CD4-positive, CD25-positive, alpha-beta regulatory T cell (primary cell): ENCODE data around the gene CAST. TPM values are rescaled to one million over a fixed set of nuclear protein-coding genes. Genes with fewer than 3 reads are reported as not detected.
A peak's percentile ranks its signal among the peaks of the same experiment; 100 is the strongest.

Source experiments
- ATAC-seq, 2 donors: fragments of 150-1000 bp; cut with Tn5 transposase; one replicate each; pipeline ENCODE4 v1.10.0; 2021; ENCODE audit warnings: low read depth in 2 of 2, moderate number of reproducible peaks in 2 of 2, moderate library complexity in 1 of 2
- DNase-seq, 3 donors: peaks; one replicate each; pipeline versions ENCODE4 v3.0.0 to v3.0.0-alpha.2; 2012 to 2022; ENCODE audit warnings: mixed read lengths in 1 of 3
- H3K27ac ChIP-seq: one replicate; pipeline ENCODE4 v1.7.0; 2013; ENCODE audit warnings: mild to moderate bottlenecking, low read length; ENCODE audit not compliant: insufficient read depth, poor library complexity, severe bottlenecking
- H3K27me3 ChIP-seq: one replicate; pipeline ENCODE4 v1.7.0; 2013; ENCODE audit warnings: low read length; ENCODE audit not compliant: control insufficient read depth, insufficient read depth
- H3K36me3 ChIP-seq: one replicate; pipeline ENCODE4 v1.7.0; 2013; ENCODE audit warnings: mild to moderate bottlenecking, low read length, moderate library complexity; ENCODE audit not compliant: control insufficient read depth, insufficient read depth
- H3K4me1 ChIP-seq: 2 replicates; pipeline ENCODE4 v1.7.0; 2013; ENCODE audit warnings: mild to moderate bottlenecking, low read length; ENCODE audit not compliant: insufficient read depth, control insufficient read depth, poor library complexity, severe bottlenecking
- H3K4me3 ChIP-seq: one replicate; pipeline ENCODE4 v1.7.0; 2013; ENCODE audit warnings: low read depth, mild to moderate bottlenecking, low read length, moderate library complexity
- H3K9me3 ChIP-seq, 2 experiments: 1 replicate in 1 of 2; 2 replicates in 1 of 2; pipeline ENCODE4 v1.7.0; 2013; ENCODE audit warnings: low read length in 2 of 2, mild to moderate bottlenecking in 1 of 2, moderate library complexity in 1 of 2; ENCODE audit not compliant: control insufficient read depth in 2 of 2
- H3K27ac Mint-ChIP-seq, 3 donors: one replicate each; pipeline ENCODE4 v1.8.0; 2020 to 2022; ENCODE audit warnings: mild to moderate bottlenecking in 3 of 3, mixed read lengths in 3 of 3, moderate library complexity in 2 of 3
- H3K27me3 Mint-ChIP-seq: one replicate; pipeline ENCODE4 v1.8.0; 2022; ENCODE audit warnings: mild to moderate bottlenecking, mixed read lengths
- H3K36me3 Mint-ChIP-seq: one replicate; pipeline ENCODE4 v1.8.0; 2020; ENCODE audit warnings: mixed read lengths
- H3K4me1 Mint-ChIP-seq, 4 donors: one replicate each; pipeline ENCODE4 v1.8.0; 2020 to 2022; ENCODE audit warnings: mixed read lengths in 4 of 4, mild to moderate bottlenecking in 1 of 4
- H3K4me3 Mint-ChIP-seq, 4 donors: one replicate each; pipeline ENCODE4 v1.8.0; 2020 to 2022; ENCODE audit warnings: mild to moderate bottlenecking in 4 of 4, mixed read lengths in 4 of 4, moderate library complexity in 3 of 4
- H3K9me3 Mint-ChIP-seq, 7 donors: one replicate each; pipeline ENCODE4 v1.8.0; 2020 to 2022; ENCODE audit warnings: mixed read lengths in 7 of 7, mild to moderate bottlenecking in 3 of 7, moderate library complexity in 2 of 7
- polyA plus RNA-seq, 4 donors: library from polyadenylated mRNA; unstranded; fragments of 300-500 nt; fragmentation: Illumina TruSeq; gene quantifications; one replicate each; pipeline ENCODE4 v1.2.3, GENCODE V29; 2021
- total RNA-seq: library from RNA; stranded (reverse); gene quantifications from one replicate; pipeline ENCODE4 v1.2.3, GENCODE V29; 2022

Gene CAST
- total and polyA plus RNA-seq, 5 donors from 2014 or later = 37.8 to 374 (median 48.2) TPM

DNA sequence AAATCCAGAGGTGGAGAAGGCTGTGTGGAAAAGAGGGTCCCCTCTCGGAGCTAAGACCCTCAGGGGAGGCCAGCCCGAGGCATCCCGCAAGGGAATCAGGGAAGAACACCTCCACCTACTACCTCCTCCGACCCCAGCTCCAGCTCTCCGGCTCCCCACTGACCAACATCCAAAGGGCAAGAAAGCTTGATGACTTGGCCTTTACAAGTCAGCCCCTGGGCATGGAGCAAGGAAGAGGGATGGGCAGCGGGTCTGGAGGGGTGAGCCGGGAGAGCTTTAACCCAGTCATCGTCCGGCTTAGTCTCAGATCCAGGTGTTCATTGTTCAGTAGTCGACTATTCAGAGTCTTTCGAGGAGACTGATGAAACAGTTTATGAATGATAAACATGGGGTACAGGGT, 113.5 kb downstream of the CAST start:
- no peak for DNase-seq
- H3K27ac Mint-ChIP-seq = peak overlapping the region in 2 of 3 donors; percentile 29 to 66

DNA sequence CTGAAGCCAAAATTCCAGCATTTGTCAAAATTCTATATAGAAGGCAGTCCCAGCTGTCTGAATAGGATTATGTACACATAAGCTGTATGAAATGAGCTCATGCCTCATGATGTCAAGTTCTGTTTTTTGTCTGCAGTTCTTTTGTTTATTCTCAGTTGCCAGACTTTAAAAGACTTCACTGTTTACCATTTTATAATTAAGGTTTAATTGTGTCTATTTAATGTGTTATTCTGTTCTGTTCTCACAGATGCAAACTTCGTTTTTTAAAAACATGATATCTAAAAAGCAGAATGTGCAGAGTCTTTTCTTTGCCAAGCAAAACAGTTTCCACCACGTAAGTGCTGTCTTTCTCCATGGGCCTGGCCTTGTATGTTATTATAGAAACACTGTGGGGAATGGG, 114.4 kb downstream of the CAST start:
- peaks cover 59% of the 10 kb centered on the region for H3K36me3 Mint-ChIP-seq
- H3K9me3 ChIP-seq = no peaks in the 10 kb centered on the region
- no peak for DNase-seq
- no peak overlapping the region for H3K27ac Mint-ChIP-seq
- peaks cover 4 to 21% (median 11%) of the 10 kb centered on the region in 4 donors for H3K4me1 Mint-ChIP-seq
- no peaks in the 10 kb centered on the region for H3K4me1 ChIP-seq
- no peak overlapping the region for H3K27ac ChIP-seq
- ATAC-seq = no peak
- H3K4me3 ChIP-seq = no peak overlapping the region
- peaks cover 94% of the 10 kb centered on the region for H3K36me3 ChIP-seq
- H3K9me3 Mint-ChIP-seq = no peaks in the 10 kb centered on the region
- no peaks in the 10 kb centered on the region for H3K27me3 ChIP-seq
- H3K27me3 Mint-ChIP-seq = no peaks in the 10 kb centered on the region
- H3K4me3 Mint-ChIP-seq = no peak overlapping the region

More for the DNA sequence above, 113.5 kb downstream of the CAST start:
- H3K4me1 ChIP-seq = peaks cover 6% of the 10 kb centered on the region
- no peaks in the 10 kb centered on the region for H3K27me3 ChIP-seq
- no peak overlapping the region for H3K27ac ChIP-seq
- H3K27me3 Mint-ChIP-seq = no peaks in the 10 kb centered on the region
- no peak for ATAC-seq
- H3K9me3 Mint-ChIP-seq = no peaks in the 10 kb centered on the region
- peaks cover 93% of the 10 kb centered on the region for H3K36me3 ChIP-seq
- H3K4me1 Mint-ChIP-seq = peaks cover 14 to 21% (median 19%) of the 10 kb centered on the region in 4 donors
- H3K9me3 ChIP-seq = no peaks in the 10 kb centered on the region
- H3K4me3 ChIP-seq = no peak overlapping the region
- no peak overlapping the region for H3K4me3 Mint-ChIP-seq
- H3K36me3 Mint-ChIP-seq = peaks cover 59% of the 10 kb centered on the region

DNA sequence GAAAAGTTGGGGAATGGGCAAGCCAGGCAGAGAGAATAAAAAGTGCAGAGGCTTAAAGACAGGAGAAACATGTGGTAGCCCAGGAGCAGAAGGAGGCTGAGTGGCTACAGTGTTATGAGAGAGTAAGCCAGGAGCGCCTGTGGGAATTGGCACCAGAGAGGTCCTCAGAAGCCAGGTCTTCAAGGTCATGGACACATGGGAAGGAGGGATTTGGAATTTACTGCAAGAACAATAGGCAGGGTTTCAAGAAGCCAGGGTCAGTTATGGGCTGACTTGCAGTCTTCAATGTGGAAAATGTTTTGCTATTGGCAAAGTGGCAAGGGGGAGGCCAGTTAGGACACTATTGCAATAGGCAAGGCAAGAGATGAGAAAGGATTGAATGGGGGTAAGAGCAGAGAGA, 116.2 kb downstream of the CAST start:
- no peak overlapping the region for H3K4me3 ChIP-seq
- no peak overlapping the region for H3K27ac ChIP-seq
- ATAC-seq (no peak), DNase-seq (no peak)
- H3K4me1 ChIP-seq = no peaks in the 10 kb centered on the region
- H3K36me3 ChIP-seq = peaks cover 96% of the 10 kb centered on the region
- Mint-ChIP-seq H3K4me3 (no peak overlapping the region), H3K27me3 (no peaks in the 10 kb centered on the region), H3K9me3 (no peaks in the 10 kb centered on the region), H3K36me3 (peaks cover 61% of the 10 kb centered on the region), H3K4me1 (peaks cover 0 to 17% (median 7%) of the 10 kb centered on the region in 4 donors), H3K27ac (peak overlapping the region in 2 of 3 donors; percentile 28 to 44)
- no peaks in the 10 kb centered on the region for H3K9me3 ChIP-seq
- no peaks in the 10 kb centered on the region for H3K27me3 ChIP-seq

DNA sequence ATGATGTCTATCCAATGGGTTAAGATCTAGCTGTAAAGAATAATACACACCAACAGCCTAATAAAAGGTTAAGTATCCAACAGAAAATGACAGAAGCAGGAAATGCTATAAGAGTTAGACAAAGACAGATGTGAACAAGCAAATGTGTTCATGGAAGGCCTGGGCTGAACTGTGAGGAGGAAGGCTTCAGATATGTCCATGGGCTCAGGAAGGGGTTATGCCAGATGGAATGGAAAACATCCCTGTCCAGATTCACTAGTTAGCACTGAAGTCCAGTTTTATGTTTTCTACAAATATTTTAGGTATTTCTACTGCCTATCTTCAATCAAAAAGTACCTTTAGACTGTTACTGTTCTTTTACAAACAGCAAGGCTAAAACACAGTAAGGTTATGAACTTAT, 118.5 kb downstream of the CAST start:
- peaks cover 0 to 15% (median 7%) of the 10 kb centered on the region in 4 donors for H3K4me1 Mint-ChIP-seq
- H3K27ac ChIP-seq = no peak overlapping the region
- H3K4me1 ChIP-seq = no peaks in the 10 kb centered on the region
- peaks cover 97% of the 10 kb centered on the region for H3K36me3 ChIP-seq
- H3K9me3 Mint-ChIP-seq = no peaks in the 10 kb centered on the region
- no peak overlapping the region for H3K4me3 Mint-ChIP-seq
- peaks cover 63% of the 10 kb centered on the region for H3K36me3 Mint-ChIP-seq
- H3K4me3 ChIP-seq = no peak overlapping the region
- no peaks in the 10 kb centered on the region for H3K9me3 ChIP-seq
- DNase-seq (no peak), ATAC-seq (no peak)
- no peaks in the 10 kb centered on the region for H3K27me3 ChIP-seq
- H3K27ac Mint-ChIP-seq = peak overlapping the region; percentile 33 to 74 (median 45)
- no peaks in the 10 kb centered on the region for H3K27me3 Mint-ChIP-seq

DNA sequence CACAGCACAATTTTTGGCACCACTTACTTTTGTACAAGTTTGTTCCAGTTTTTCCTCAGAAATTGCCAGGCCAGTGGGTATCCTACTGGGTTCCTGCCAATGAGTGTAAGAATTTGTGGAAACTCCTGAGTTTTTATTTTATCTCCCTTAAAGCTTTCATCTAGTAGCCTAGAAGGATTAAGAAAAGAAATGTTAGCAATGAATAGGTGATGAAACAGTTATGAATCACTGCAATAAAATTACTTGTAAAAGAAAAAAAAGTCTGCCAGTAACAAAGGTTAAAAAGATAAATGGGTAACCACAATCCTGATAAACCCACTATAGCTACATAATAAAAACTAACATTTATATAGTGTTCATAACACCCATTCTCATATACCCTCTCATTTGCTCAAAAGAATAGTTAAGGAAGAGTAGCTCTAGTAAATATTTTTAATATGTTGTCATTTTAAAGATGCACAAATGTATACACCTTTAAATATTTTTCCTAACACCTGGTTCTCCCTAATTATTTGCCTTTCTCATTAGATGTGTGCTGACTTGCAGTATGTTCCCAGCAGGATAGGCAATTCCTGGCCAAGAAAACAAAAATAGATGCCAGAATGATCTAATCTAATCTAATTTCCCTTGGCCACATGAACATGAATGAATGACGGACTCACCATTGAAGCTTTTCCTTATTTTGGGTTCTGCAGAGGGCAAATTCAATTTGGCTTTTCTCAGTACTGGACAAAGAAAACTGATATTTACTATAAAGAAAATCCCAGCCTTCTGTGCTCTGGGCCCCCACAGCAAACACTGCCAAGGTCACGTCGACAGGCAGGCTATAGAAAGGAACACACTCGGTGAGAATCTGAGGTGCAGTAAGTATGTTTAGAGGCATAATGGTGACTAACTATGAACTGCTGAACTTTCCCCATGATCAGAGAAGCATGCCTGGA, 119.1 kb downstream of the CAST start:
- Mint-ChIP-seq H3K4me1 (peaks cover 0 to 15% (median 7%) of the 10 kb centered on the region in 4 donors), H3K9me3 (no peaks in the 10 kb centered on the region), H3K27ac (peak overlapping the region; percentile 33 to 74 (median 45)), H3K36me3 (peaks cover 68% of the 10 kb centered on the region), H3K27me3 (no peaks in the 10 kb centered on the region), H3K4me3 (no peak overlapping the region)
- DNase-seq = no peak
- Histone ChIP-seq H3K4me1 (no peaks in the 10 kb centered on the region), H3K36me3 (peaks cover 97% of the 10 kb centered on the region), H3K4me3 (no peak overlapping the region), H3K27ac (no peak overlapping the region), H3K27me3 (no peaks in the 10 kb centered on the region), H3K9me3 (no peaks in the 10 kb centered on the region)
- ATAC-seq = no peak

DNA sequence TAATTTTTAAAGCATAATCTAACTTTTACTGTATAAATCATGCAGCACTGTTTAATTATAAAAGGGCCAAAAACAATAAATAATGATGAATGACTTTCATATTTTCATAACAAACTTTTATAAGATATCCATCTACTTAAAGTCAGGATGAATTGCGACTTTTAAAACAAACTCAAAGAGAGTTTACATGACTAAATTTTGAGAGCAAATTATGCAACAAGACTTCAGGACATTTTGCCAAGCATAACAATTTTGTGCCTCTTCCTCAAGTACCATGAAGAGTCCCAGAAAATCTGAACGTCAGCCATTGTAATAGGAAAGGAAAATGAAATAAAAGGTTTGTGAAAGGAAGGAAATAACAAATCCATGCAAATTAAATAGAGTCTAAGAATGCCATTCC, 121.2 kb downstream of the CAST start:
- DNase-seq (no peak), ATAC-seq (no peak)
- H3K9me3 Mint-ChIP-seq = no peaks in the 10 kb centered on the region
- H3K4me3 Mint-ChIP-seq = no peak overlapping the region
- Histone ChIP-seq H3K27ac (no peak overlapping the region), H3K4me1 (no peaks in the 10 kb centered on the region), H3K27me3 (no peaks in the 10 kb centered on the region), H3K4me3 (no peak overlapping the region), H3K9me3 (no peaks in the 10 kb centered on the region), H3K36me3 (peaks cover 95% of the 10 kb centered on the region)
- H3K27ac Mint-ChIP-seq = peak overlapping the region in 1 of 3 donors; percentile 57
- H3K4me1 Mint-ChIP-seq = peaks cover 0 to 12% (median 5%) of the 10 kb centered on the region in 4 donors
- peaks cover 64% of the 10 kb centered on the region for H3K36me3 Mint-ChIP-seq
- H3K27me3 Mint-ChIP-seq = no peaks in the 10 kb centered on the region

DNA sequence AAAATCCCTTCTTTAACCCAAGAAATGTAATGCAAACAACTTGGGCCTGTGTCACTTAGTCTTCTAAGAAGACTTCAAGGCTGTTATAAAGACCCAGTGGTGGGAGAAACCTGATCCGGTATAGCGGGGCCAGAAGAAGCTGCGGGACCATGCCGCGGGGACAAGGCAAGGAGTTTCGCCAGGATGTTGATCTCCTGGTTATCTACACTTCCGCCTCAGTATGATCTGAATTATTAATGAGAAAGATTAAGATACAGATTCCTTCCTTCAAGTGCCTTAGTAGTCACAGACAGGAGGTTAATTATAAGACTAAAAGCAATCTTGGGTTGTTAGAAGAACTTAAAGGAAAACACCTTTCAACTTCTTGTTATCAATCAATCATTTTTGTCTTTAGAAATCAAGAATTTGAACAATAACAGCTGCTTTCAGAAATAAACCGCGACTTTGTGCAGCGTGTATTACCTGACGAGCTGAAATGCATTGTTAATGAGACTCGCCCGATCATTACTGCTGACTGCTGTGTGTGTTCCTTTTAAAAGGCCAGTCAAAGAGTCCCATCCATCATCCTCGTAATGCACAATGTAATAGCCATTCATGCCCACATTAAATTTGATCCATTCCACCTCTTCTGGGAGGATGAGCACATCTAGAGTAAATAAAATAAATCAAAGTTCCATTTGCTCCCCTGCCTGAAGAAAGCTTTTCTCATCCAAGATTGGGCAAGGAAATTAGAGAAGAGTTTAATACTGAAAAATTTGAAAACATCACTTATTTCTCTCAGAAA, 123.3 kb downstream of the CAST start:
- Mint-ChIP-seq H3K36me3 (peaks cover 64% of the 10 kb centered on the region), H3K4me3 (no peak overlapping the region), H3K4me1 (peaks cover 0 to 14% (median 10%) of the 10 kb centered on the region in 4 donors), H3K27me3 (no peaks in the 10 kb centered on the region), H3K27ac (peak overlapping the region; percentile 58 to 86 (median 59)), H3K9me3 (no peaks in the 10 kb centered on the region)
- no peak for ATAC-seq
- no peaks in the 10 kb centered on the region for H3K9me3 ChIP-seq
- peaks cover 94% of the 10 kb centered on the region for H3K36me3 ChIP-seq
- no peak for DNase-seq
- H3K4me3 ChIP-seq = no peak overlapping the region
- no peaks in the 10 kb centered on the region for H3K4me1 ChIP-seq
- H3K27ac ChIP-seq = no peak overlapping the region
- no peaks in the 10 kb centered on the region for H3K27me3 ChIP-seq
